Measurements from ENCODE around the gene POLR2M. TPM values are rescaled to one million over a fixed set of nuclear protein-coding genes. Genes with fewer than 3 reads are reported as not detected.

Gene POLR2M
- total RNA-seq, 1 experiment from 2014 or later = 86.2 TPM

GRCh38 chr15:57718309-57718708, 11.8 kb downstream of the POLR2M start:
- no peaks in the 10 kb centered on the region for H3K4me1 ChIP-seq (ENCODE audit: control insufficient read depth in 1 of 2, insufficient read depth in 2 of 2, low read length in 2 of 2)
- H4K20me1 ChIP-seq (ENCODE audit: insufficient read depth) = no peaks in the 10 kb centered on the region
- no peak overlapping the region for H2AFZ ChIP-seq (ENCODE audit: low read depth, low read length, poor library complexity, severe bottlenecking)
- no peak overlapping the region for H3K4me2 ChIP-seq (ENCODE audit: low read length)
- ChIA-PET POLR2A (no interaction called here), RAD21 (ENCODE audit: low non-redundant PET in 1 of 2, low total read pairs in 2 of 2, uncharacterized antibody in 2 of 2, unreplicated experiment in 2 of 2) (no interaction called here), CTCF (interaction anchor here (1.8 kb wide), 1 partner anchor 15 kb away, joined by 6 read pairs; no protein-coding TSS in a partner anchor)
- no peaks in the 10 kb centered on the region for H3K9me3 ChIP-seq (ENCODE audit: control insufficient read depth in 1 of 2, insufficient read depth in 1 of 2, low read depth in 1 of 2, low read length in 2 of 2)
- no peak overlapping the region for H3K4me3 ChIP-seq (replicated peaks in 1 of 2; ENCODE audit: low read depth in 1 of 2, low read length in 2 of 2)
- no peak for DNase-seq (ENCODE audit: low read depth, low spot score)
- H3K27me3 ChIP-seq (ENCODE audit: insufficient read depth, low read length) = no peaks in the 10 kb centered on the region
- H3K36me3 ChIP-seq (ENCODE audit: control insufficient read depth in 1 of 2, insufficient read depth in 2 of 2, low read length in 2 of 2) = peaks cover 8 to 12% of the 10 kb centered on the region in 2 experiments; a peak in 3 of 4 replicates
- no peak for ATAC-seq
- peaks cover 11% of the 10 kb centered on the region for H3K79me2 ChIP-seq (ENCODE audit: insufficient read depth, low read length)
- intact Hi-C loops (cut with micrococcal nuclease) = no loop called here
- TF ChIP-seq JUND (IDR thresholded peaks at IDR 0.05) (no peak), TCF7L2 (IDR thresholded peaks at IDR 0.05; ENCODE audit: borderline replicate concordance, extremely low read depth, insufficient read depth, insufficient read length) (no peak), CEBPB (IDR thresholded peaks at IDR 0.05; ENCODE audit: low read depth) (no peak), ZNF274 (IDR thresholded peaks at IDR 0.05; ENCODE audit: low read depth, low read length) (no peak), FOSL1 (IDR thresholded peaks at IDR 0.05; ENCODE audit: low read depth) (no peak), EZH2phosphoT487 (IDR thresholded peaks at IDR 0.05; ENCODE audit: borderline replicate concordance) (no peak), RAD21 (IDR thresholded peaks at IDR 0.05; ENCODE audit: low read depth) (no peak), ATF3 (IDR thresholded peaks at IDR 0.05) (no peak), YY1 (IDR thresholded peaks at IDR 0.05; ENCODE audit: extremely low read depth, insufficient replicate concordance, low read depth, low read length) (no peak), POLR2A (IDR thresholded peaks at IDR 0.05; ENCODE audit: borderline replicate concordance, extremely low read depth, insufficient read depth, insufficient read length) (no peak), SP1 (IDR thresholded peaks at IDR 0.05; ENCODE audit: low read depth) (no peak), CBX3 (IDR thresholded peaks at IDR 0.05; ENCODE audit: low read depth) (no peak), SRF (IDR thresholded peaks at IDR 0.05; ENCODE audit: low read depth) (no peak), EZH2 (IDR thresholded peaks at IDR 0.05) (no peak), EGR1 (IDR thresholded peaks at IDR 0.05; ENCODE audit: low read depth) (no peak)
- TF ChIP-seq, protein P1, sequence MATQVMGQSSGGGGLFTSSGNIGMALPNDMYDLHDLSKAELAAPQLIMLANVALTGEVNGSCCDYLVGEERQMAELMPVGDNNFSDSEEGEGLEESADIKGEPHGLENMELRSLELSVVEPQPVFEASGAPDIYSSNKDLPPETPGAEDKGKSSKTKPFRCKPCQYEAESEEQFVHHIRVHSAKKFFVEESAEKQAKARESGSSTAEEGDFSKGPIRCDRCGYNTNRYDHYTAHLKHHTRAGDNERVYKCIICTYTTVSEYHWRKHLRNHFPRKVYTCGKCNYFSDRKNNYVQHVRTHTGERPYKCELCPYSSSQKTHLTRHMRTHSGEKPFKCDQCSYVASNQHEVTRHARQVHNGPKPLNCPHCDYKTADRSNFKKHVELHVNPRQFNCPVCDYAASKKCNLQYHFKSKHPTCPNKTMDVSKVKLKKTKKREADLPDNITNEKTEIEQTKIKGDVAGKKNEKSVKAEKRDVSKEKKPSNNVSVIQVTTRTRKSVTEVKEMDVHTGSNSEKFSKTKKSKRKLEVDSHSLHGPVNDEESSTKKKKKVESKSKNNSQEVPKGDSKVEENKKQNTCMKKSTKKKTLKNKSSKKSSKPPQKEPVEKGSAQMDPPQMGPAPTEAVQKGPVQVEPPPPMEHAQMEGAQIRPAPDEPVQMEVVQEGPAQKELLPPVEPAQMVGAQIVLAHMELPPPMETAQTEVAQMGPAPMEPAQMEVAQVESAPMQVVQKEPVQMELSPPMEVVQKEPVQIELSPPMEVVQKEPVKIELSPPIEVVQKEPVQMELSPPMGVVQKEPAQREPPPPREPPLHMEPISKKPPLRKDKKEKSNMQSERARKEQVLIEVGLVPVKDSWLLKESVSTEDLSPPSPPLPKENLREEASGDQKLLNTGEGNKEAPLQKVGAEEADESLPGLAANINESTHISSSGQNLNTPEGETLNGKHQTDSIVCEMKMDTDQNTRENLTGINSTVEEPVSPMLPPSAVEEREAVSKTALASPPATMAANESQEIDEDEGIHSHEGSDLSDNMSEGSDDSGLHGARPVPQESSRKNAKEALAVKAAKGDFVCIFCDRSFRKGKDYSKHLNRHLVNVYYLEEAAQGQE (IDR thresholded peaks at IDR 0.05; ENCODE audit: low read depth) = no peak
- TF ChIP-seq, protein P2, sequence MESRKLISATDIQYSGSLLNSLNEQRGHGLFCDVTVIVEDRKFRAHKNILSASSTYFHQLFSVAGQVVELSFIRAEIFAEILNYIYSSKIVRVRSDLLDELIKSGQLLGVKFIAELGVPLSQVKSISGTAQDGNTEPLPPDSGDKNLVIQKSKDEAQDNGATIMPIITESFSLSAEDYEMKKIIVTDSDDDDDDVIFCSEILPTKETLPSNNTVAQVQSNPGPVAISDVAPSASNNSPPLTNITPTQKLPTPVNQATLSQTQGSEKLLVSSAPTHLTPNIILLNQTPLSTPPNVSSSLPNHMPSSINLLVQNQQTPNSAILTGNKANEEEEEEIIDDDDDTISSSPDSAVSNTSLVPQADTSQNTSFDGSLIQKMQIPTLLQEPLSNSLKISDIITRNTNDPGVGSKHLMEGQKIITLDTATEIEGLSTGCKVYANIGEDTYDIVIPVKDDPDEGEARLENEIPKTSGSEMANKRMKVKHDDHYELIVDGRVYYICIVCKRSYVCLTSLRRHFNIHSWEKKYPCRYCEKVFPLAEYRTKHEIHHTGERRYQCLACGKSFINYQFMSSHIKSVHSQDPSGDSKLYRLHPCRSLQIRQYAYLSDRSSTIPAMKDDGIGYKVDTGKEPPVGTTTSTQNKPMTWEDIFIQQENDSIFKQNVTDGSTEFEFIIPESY (IDR thresholded peaks at IDR 0.05; ENCODE audit: extremely low read depth, insufficient replicate concordance, low read length) = no peak
- no peak overlapping the region for H3K27ac ChIP-seq (ENCODE audit: low read depth, low read length)
- BruUV-seq (replicated peaks) = no TSS peak
- H3K9me2 ChIP-seq (ENCODE audit: insufficient read depth) = no peaks in the 10 kb centered on the region
- no peak overlapping the region for H3K9ac ChIP-seq (ENCODE audit: low read length)

Measured in HCT116 (cell line).